Neural cell (in vitro differentiated cells): ENCODE results near the gene MXRA7. TPM values are rescaled to one million over a fixed set of nuclear protein-coding genes. Genes with fewer than 3 reads are reported as not detected.

Experiments used
- H2AFZ ChIP-seq: fragments of 200-600, 300-800 bp; sonication (generic), shearing (Covaris generic); 2 replicates; pipeline ENCODE4 v1.6.0; 2014; ENCODE audit warnings: low read depth, mild to moderate bottlenecking, antibody characterized with exemption, low read length, moderate library complexity
- H3F3A ChIP-seq: fragments of 200-600 bp; shearing (Covaris generic); 2 replicates; pipeline ENCODE4 v1.6.1; 2016; ENCODE audit warnings: mild to moderate bottlenecking, moderate library complexity, mixed read lengths, antibody characterized with exemption, low read length; ENCODE audit not compliant: insufficient read depth, poor library complexity, severe bottlenecking
- H3K27ac ChIP-seq: fragments of 200-600, 300-800 bp; sonication (generic), shearing (Covaris generic); 2 replicates; pipeline ENCODE4 v1.5.1; 2014; ENCODE audit warnings: mild to moderate bottlenecking, low read length, moderate library complexity
- H3K27me3 ChIP-seq: fragments of 300-800, 200-600 bp; sonication (generic), shearing (Covaris generic); 2 replicates; pipeline ENCODE4 v1.6.0; 2014; ENCODE audit warnings: mild to moderate bottlenecking, low read depth, low read length, moderate library complexity; ENCODE audit not compliant: insufficient read depth
- H3K36me3 ChIP-seq: fragments of 300-800, 200-600 bp; sonication (generic), shearing (Covaris generic); 2 replicates; pipeline ENCODE4 v1.5.1; 2014; ENCODE audit warnings: mild to moderate bottlenecking, antibody characterized with exemption, low read length, moderate library complexity; ENCODE audit not compliant: insufficient read depth
- H3K4me2 ChIP-seq: fragments of 300-800, 200-600 bp; sonication (generic), shearing (Covaris generic); 2 replicates; pipeline ENCODE4 v1.6.0; 2014; ENCODE audit warnings: mild to moderate bottlenecking, low read length
- H3K4me3 ChIP-seq: fragments of 300-800, 200-600 bp; sonication (generic), shearing (Covaris generic); 2 replicates; pipeline ENCODE4 v1.5.1; 2014; ENCODE audit warnings: mild to moderate bottlenecking, low read length, moderate library complexity
- H3K79me2 ChIP-seq: fragments of 200-600 bp; shearing (Covaris generic); replicated peaks from 2 replicates; pipeline ENCODE4 v1.6.0; 2014; ENCODE audit warnings: mild to moderate bottlenecking, low read length, moderate library complexity; ENCODE audit not compliant: insufficient read depth
- H3K9ac ChIP-seq: fragments of 300-800, 200-600 bp; sonication (generic), shearing (Covaris generic); 2 replicates; pipeline ENCODE4 v1.6.1; 2016; ENCODE audit warnings: mild to moderate bottlenecking, low read length, mixed read lengths
- H3K9me2 ChIP-seq: fragments of 200-600 bp; shearing (Covaris generic); 2 replicates; pipeline ENCODE4 v1.6.1; 2016; ENCODE audit warnings: mild to moderate bottlenecking, low read length, mixed read lengths; ENCODE audit not compliant: insufficient read depth
- H3K9me3 ChIP-seq: fragments of 200-600, 300-800 bp; sonication (generic), shearing (Covaris generic); 2 replicates; pipeline ENCODE4 v1.6.1; 2016; ENCODE audit warnings: mild to moderate bottlenecking, mixed run types, low read length, moderate library complexity, mixed read lengths
- H4K20me1 ChIP-seq: fragments of 200-600 bp; shearing (Covaris generic); 2 replicates; pipeline ENCODE4 v1.6.1; 2016; ENCODE audit warnings: mild to moderate bottlenecking, mixed run types; ENCODE audit not compliant: insufficient read depth
- CTCF ChIP-seq: fragments of 450-650 bp; IDR thresholded peaks from 2 replicates; pipeline ENCODE4 v1.5.1; 2014; ENCODE audit warnings: antibody characterized with exemption, mild to moderate bottlenecking, moderate library complexity; ENCODE audit not compliant: poor library complexity, severe bottlenecking
- EP300 ChIP-seq: fragments of 450-650 bp; conservative IDR thresholded peaks from 2 replicates; pipeline ENCODE4 v1.6.1; 2014; ENCODE audit warnings: antibody characterized with exemption, mild to moderate bottlenecking, moderate library complexity; ENCODE audit not compliant: poor library complexity, severe bottlenecking
- EZH2 ChIP-seq: fragments of 200-600, 300-800 bp; shearing (Covaris generic), sonication (generic); IDR thresholded peaks from 2 replicates; pipeline ENCODE4 v1.6.1; 2014; ENCODE audit warnings: antibody characterized with exemption, low read length, borderline replicate concordance, mild to moderate bottlenecking; ENCODE audit not compliant: insufficient read depth, poor library complexity, severe bottlenecking
- MXI1 ChIP-seq: fragments of 450-650 bp; conservative IDR thresholded peaks from 2 replicates; pipeline ENCODE4 v1.6.1; 2014; ENCODE audit warnings: antibody characterized with exemption, mild to moderate bottlenecking; ENCODE audit not compliant: poor library complexity, severe bottlenecking
- POLR2AphosphoS5 ChIP-seq: IDR thresholded peaks from 2 replicates; pipeline ENCODE4 v1.6.1; 2012
- RAD21 ChIP-seq: fragments of 450-650 bp; conservative IDR thresholded peaks from 2 replicates; pipeline ENCODE4 v1.6.1; 2014; ENCODE audit warnings: antibody characterized with exemption, mild to moderate bottlenecking, moderate library complexity
- REST ChIP-seq: IDR thresholded peaks from 2 replicates; pipeline ENCODE4 v1.6.1; 2012; ENCODE audit warnings: borderline replicate concordance
- SMC3 ChIP-seq: fragments of 450-650 bp; conservative IDR thresholded peaks from 2 replicates; pipeline ENCODE4 v1.6.1; 2014; ENCODE audit warnings: antibody characterized with exemption, mild to moderate bottlenecking, moderate library complexity; ENCODE audit not compliant: poor library complexity
- TAF1 ChIP-seq: IDR thresholded peaks from 2 replicates; pipeline ENCODE4 v1.6.1; 2012; ENCODE audit warnings: low read depth
- polyA plus RNA-seq: library from polyadenylated mRNA; depleted of rRNA; stranded (reverse); fragments of >200 nt; gene quantifications from 2 replicates; pipeline ENCODE4 v1.2.3, GENCODE V29; 2014

MXRA7 gene
- polyA plus RNA-seq, 1 donor from 2014 or later: 143 TPM

DNA sequence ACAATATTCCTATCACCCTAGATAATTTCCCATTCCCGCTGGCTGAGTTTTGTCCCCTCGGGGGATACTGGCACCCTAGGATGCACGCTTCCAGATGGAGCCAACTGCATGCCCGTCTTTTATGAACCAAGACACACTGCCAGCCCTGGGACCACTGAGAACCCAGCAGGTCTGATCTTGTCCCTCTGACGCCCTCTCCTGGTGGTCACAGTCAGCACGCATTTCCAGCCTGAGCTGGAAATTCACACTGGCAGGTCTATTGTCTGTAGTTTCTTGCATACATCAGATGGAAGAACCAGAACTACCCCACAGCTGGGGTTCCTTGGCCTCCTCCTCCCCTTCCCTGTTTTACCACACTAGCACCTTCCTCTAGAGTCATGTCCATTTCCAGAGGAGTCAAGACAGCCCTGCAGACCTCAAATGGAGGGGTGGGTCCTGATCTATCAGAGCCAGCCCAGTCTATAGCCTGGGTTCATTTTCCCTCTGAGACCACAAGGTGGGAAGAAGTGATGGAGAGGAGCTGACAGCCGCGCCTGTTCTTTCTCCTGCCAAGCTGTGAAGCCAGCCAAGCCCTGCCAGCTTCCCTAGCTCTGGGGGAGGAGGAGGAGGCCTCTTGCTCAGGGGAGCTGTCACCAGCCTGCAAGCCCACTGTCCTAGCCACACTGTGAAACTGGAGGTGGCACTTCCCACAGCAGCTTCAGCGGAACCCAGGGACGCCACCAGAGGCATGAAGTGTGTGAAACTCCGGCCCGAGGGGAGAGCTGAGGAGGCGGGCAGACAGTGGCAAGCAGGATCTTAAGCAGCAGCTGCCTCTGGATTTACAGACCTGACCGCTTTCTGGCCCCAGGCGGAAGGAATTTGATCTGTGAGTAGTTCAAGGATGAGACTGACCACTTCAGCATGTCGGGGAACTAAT is 29.3 kb downstream of the MXRA7 start:
- no peaks in the 10 kb centered on the region for H3K9me2 ChIP-seq
- H4K20me1 ChIP-seq: no peaks in the 10 kb centered on the region
- peak overlapping the region; percentile 17 for H3K27ac ChIP-seq
- no peak overlapping the region for H2AFZ ChIP-seq
- no peak overlapping the region for H3K4me2 ChIP-seq
- H3K79me2 ChIP-seq: no peaks in the 10 kb centered on the region
- no peaks in the 10 kb centered on the region for H3K36me3 ChIP-seq
- no peaks in the 10 kb centered on the region for H3K9me3 ChIP-seq
- no peaks in the 10 kb centered on the region for H3K27me3 ChIP-seq
- H3K4me3 ChIP-seq: no peak overlapping the region
- H3F3A ChIP-seq: no peaks in the 10 kb centered on the region
- H3K9ac ChIP-seq: peak overlapping the region; percentile 45
- TF ChIP-seq EP300 (no peak), REST (no peak), TAF1 (no peak), MXI1 (no peak), RAD21 (peak; percentile 69), EZH2 (no peak), POLR2AphosphoS5 (peak; percentile 12), CTCF (peak; percentile 78), SMC3 (peak; percentile 73)

GRCh38 chr17:76679239-76679638 is 31.5 kb downstream of the MXRA7 start:
- Histone ChIP-seq H3K9me2 (no peaks in the 10 kb centered on the region), H4K20me1 (no peaks in the 10 kb centered on the region), H3F3A (no peaks in the 10 kb centered on the region), H3K4me2 (no peak overlapping the region), H3K36me3 (no peaks in the 10 kb centered on the region), H3K79me2 (no peaks in the 10 kb centered on the region), H2AFZ (no peak overlapping the region), H3K27ac (no peak overlapping the region), H3K9ac (no peak overlapping the region), H3K4me3 (no peak overlapping the region), H3K9me3 (no peaks in the 10 kb centered on the region), H3K27me3 (no peaks in the 10 kb centered on the region)
- TF ChIP-seq TAF1: no peak
- no peak for TF ChIP-seq EZH2
- no peak for TF ChIP-seq REST
- TF ChIP-seq EP300: no peak
- no peak for TF ChIP-seq SMC3
- TF ChIP-seq MXI1: no peak
- no peak for TF ChIP-seq CTCF
- TF ChIP-seq RAD21: no peak
- TF ChIP-seq POLR2AphosphoS5: no peak
